WTC11 (cell line): ENCODE measurements around the gene SIRT3.

ENCODE experiments used
- AR ChIP-seq: fragments of 250-450 bp; sonication (Bioruptor Pico); IDR thresholded peaks from 2 replicates; pipeline ENCODE4 v1.9.0; 2021; ENCODE audit warnings: mild to moderate bottlenecking
- FOXK1 ChIP-seq: sonication (generic); formaldehyde crosslinking; IDR thresholded peaks from 2 replicates; pipeline ENCODE4 v1.8.0; 2022; ENCODE audit warnings: mild to moderate bottlenecking, moderate library complexity, missing genetic modification reagents
- IRF2 ChIP-seq: sonication (generic); formaldehyde crosslinking; IDR thresholded peaks from 2 replicates; pipeline ENCODE4 v1.8.0; 2022; ENCODE audit warnings: low read depth, missing genetic modification reagents, borderline replicate concordance
- KAT7 ChIP-seq: sonication (generic); formaldehyde crosslinking; IDR thresholded peaks from 2 replicates; pipeline ENCODE4 v1.8.1; 2023; ENCODE audit warnings: missing genetic modification reagents, mild to moderate bottlenecking, borderline replicate concordance
- USF2 ChIP-seq: sonication (generic); formaldehyde crosslinking; IDR thresholded peaks from 2 replicates; pipeline ENCODE4 v1.8.1; 2023; ENCODE audit warnings: mild to moderate bottlenecking, missing genetic modification reagents, moderate library complexity
- TF ChIP-seq, protein P1 (sequence below): fragments of 200-600 bp; IDR thresholded peaks from 2 replicates; pipeline ENCODE4 v1.8.0; 2022; ENCODE audit warnings: antibody characterized with exemption

- TF ChIP-seq IRF2 (CRISPR knock-in tag) (no peak), USF2 (no peak), AR (CRISPR knock-in tag) (no peak), KAT7 (CRISPR knock-in tag) (no peak), FOXK1 (CRISPR knock-in tag) (no peak)
- TF ChIP-seq, protein P1, sequence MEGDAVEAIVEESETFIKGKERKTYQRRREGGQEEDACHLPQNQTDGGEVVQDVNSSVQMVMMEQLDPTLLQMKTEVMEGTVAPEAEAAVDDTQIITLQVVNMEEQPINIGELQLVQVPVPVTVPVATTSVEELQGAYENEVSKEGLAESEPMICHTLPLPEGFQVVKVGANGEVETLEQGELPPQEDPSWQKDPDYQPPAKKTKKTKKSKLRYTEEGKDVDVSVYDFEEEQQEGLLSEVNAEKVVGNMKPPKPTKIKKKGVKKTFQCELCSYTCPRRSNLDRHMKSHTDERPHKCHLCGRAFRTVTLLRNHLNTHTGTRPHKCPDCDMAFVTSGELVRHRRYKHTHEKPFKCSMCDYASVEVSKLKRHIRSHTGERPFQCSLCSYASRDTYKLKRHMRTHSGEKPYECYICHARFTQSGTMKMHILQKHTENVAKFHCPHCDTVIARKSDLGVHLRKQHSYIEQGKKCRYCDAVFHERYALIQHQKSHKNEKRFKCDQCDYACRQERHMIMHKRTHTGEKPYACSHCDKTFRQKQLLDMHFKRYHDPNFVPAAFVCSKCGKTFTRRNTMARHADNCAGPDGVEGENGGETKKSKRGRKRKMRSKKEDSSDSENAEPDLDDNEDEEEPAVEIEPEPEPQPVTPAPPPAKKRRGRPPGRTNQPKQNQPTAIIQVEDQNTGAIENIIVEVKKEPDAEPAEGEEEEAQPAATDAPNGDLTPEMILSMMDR = no peak
Observed at GRCh38 chr11:281486-282161, 45.5 kb upstream of the SIRT3 start.
